ENCODE data around the gene RAPGEF3. TPM values are rescaled to one million over a fixed set of nuclear protein-coding genes. Genes with fewer than 3 reads are reported as not detected.

Gene RAPGEF3
- total RNA-seq, 2 donors from 2014 or later, result 0.62 to 1.4 TPM

GRCh38 chr12:47797441-47797840 is 38.8 kb upstream of the RAPGEF3 start:
- no peaks in the 10 kb centered on the region for H3K9me3 Mint-ChIP-seq
- peak in 1 of 2 donors; percentile 49 for DNase-seq
- peak; percentile 48 to 60 for ATAC-seq (replicated peaks in 1 of 2)
- peaks cover 28% of the 10 kb centered on the region for H3K4me1 Mint-ChIP-seq (ENCODE audit: low read depth)
- no peak overlapping the region for H3K4me3 Mint-ChIP-seq
- no peaks in the 10 kb centered on the region for H3K27me3 Mint-ChIP-seq (ENCODE audit: low read depth)
- peaks cover 13 to 29% of the 10 kb centered on the region in 2 donors for H3K36me3 Mint-ChIP-seq (ENCODE audit: insufficient read depth in 2 of 2)
- peak overlapping the region; percentile 29 for H3K27ac Mint-ChIP-seq

DNA sequence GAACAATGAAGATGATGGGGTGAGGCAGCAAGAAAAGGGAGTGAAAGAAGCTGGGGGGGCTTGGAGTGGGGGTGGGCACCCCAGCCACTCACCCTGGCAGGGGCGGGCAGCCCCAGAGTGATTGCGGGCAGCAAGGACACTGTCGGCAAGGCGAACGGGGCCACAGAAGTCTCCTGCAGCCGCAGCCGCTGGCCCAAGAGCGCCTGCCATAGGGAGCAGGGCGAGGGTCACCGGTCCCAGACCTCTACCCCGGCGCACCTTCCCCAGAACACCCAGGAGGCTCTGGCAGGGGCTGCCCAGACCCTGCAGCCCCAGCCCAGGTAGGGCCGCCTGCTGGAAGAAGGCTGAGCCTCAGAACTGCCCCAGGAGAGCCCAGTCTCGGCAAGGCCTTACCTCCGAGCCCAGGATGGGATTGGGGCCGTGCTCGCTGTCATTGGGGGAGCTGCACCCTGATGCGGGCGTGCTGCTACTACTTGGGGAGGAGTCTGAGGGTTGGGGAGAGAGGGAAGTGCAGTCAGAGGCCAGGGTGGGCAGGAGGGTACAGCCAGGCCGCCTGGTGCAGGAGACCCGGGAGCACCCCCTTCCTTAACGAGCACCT is 37.2 kb upstream of the RAPGEF3 start:
- H3K27ac Mint-ChIP-seq, result no peak overlapping the region
- peaks cover 10 to 24% of the 10 kb centered on the region in 2 donors for H3K36me3 Mint-ChIP-seq (ENCODE audit: insufficient read depth in 2 of 2)
- DNase-seq (no peak), ATAC-seq (replicated peaks in 1 of 2) (no peak)
- H3K4me1 Mint-ChIP-seq (ENCODE audit: low read depth), result peaks cover 15% of the 10 kb centered on the region
- H3K4me3 Mint-ChIP-seq, result no peak overlapping the region
- H3K27me3 Mint-ChIP-seq (ENCODE audit: low read depth), result no peaks in the 10 kb centered on the region
- no peaks in the 10 kb centered on the region for H3K9me3 Mint-ChIP-seq

DNA sequence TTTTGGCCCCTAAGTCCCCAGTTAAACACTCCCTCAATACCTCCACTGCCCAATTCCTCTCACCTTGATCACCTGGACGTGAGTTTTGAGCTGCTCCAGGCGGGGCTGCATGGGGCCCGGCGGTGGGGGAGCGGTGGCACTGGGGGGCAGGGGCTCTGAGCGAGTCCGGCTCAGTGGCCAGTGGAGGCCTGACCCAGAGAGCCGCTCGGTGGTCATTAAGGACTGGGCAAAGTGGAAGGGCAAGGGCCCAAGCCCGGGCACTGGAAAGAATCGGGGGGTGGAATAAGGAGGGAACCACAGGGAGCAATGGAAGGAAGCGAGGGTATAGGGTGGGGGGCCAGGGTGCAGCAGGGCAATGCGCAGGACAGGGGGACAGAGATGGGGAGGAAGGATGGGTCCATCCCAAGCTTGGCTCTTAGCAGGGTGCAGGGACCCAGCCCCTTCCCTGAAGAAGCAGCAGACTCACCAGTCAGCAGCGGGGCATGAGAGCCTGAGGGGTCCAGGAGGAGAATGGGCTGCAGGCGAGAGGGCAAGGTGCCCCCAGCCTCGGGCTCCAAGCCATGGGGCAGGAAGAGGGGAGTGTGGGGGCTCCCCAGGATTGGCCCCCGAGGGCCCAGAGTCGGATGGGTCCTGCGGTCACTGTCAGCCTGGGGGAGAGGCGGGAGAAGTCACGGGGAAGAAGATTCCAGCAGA is 36.6 kb upstream of the RAPGEF3 start:
- DNase-seq, result no peak
- Mint-ChIP-seq H3K9me3 (no peaks in the 10 kb centered on the region), H3K27me3 (ENCODE audit: low read depth) (no peaks in the 10 kb centered on the region), H3K4me1 (ENCODE audit: low read depth) (peaks cover 10% of the 10 kb centered on the region), H3K36me3 (ENCODE audit: insufficient read depth in 2 of 2) (peaks cover 11 to 30% of the 10 kb centered on the region in 2 donors), H3K27ac (no peak overlapping the region), H3K4me3 (no peak overlapping the region)
- no peak for ATAC-seq (replicated peaks in 1 of 2)

DNA sequence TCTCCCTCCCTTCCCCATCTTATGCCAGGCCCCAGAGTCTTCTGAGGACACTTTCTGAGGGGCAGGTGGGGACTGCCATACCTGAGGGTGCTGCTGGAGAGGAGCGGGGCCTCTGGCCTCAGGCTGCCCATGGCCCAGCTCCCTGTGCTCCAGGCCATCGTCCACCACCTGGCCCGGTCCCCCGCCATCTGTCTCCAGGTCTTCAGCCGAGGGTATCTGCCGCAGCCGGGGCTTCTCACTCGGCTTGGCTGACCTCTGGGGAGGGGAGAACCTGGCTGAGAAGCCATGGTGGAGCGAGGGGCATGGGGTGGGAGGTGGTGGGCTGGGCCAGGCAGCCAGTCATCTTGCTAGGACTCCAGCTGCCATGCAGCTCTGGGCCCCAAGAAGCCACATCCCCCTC is 36.0 kb upstream of the RAPGEF3 start:
- ATAC-seq (replicated peaks in 1 of 2), result no peak
- H3K27me3 Mint-ChIP-seq (ENCODE audit: low read depth), result no peaks in the 10 kb centered on the region
- no peak for DNase-seq
- no peaks in the 10 kb centered on the region for H3K9me3 Mint-ChIP-seq
- peaks cover 10% of the 10 kb centered on the region for H3K4me1 Mint-ChIP-seq (ENCODE audit: low read depth)
- H3K36me3 Mint-ChIP-seq (ENCODE audit: insufficient read depth in 2 of 2), result peaks cover 12 to 30% of the 10 kb centered on the region in 2 donors
- H3K4me3 Mint-ChIP-seq, result no peak overlapping the region
- H3K27ac Mint-ChIP-seq, result no peak overlapping the region

DNA sequence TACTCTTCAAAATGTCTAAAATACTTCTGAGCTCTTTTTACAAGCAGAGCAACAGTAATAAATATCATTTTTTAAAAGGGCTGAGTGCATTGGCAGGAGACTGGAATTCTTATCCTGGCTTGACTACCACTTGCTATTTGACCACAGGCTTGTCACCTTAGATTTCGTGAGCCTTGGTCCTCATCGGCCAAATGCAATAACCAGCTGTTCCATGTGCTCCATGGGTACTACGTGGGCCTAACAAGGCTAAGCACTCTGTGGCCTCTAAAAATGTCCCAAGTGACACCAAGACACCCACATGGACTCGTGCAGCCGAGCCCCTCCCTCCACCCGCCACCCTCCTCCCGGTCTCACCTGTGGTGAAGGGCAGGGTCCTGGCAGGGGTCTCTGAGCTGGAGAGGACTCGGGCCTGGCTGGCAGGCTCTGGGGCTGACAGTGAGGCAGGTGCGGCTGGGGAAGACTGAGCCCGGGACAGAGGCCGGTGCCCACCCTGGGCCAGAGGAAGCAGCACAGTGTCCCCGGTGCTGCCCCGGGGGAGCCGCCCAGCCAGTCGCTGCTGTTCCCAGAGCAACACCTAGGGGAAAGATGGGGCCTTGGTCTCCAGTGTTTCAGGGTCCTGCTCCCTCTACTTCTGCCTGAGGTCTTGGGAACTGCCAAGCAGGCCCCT is 34.5 kb upstream of the RAPGEF3 start:
- DNase-seq (no peak), ATAC-seq (replicated peaks in 1 of 2) (no peak)
- Mint-ChIP-seq H3K27me3 (ENCODE audit: low read depth) (no peaks in the 10 kb centered on the region), H3K27ac (peak overlapping the region; percentile 73), H3K9me3 (no peaks in the 10 kb centered on the region), H3K36me3 (ENCODE audit: insufficient read depth in 2 of 2) (peaks cover 18 to 37% of the 10 kb centered on the region in 2 donors), H3K4me3 (no peak overlapping the region), H3K4me1 (ENCODE audit: low read depth) (peaks cover 10% of the 10 kb centered on the region)

- no peak for ATAC-seq (replicated peaks in 1 of 2)
- DNase-seq, result no peak
- no peaks in the 10 kb centered on the region for H3K9me3 Mint-ChIP-seq
- peaks cover 23% of the 10 kb centered on the region for H3K4me1 Mint-ChIP-seq (ENCODE audit: low read depth)
- peaks cover 20 to 35% of the 10 kb centered on the region in 2 donors for H3K36me3 Mint-ChIP-seq (ENCODE audit: insufficient read depth in 2 of 2)
- no peaks in the 10 kb centered on the region for H3K27me3 Mint-ChIP-seq (ENCODE audit: low read depth)
- H3K4me3 Mint-ChIP-seq, result no peak overlapping the region
- no peak overlapping the region for H3K27ac Mint-ChIP-seq
Observed at GRCh38 chr12:47791874-47792273, 33.2 kb upstream of the RAPGEF3 start.

DNA sequence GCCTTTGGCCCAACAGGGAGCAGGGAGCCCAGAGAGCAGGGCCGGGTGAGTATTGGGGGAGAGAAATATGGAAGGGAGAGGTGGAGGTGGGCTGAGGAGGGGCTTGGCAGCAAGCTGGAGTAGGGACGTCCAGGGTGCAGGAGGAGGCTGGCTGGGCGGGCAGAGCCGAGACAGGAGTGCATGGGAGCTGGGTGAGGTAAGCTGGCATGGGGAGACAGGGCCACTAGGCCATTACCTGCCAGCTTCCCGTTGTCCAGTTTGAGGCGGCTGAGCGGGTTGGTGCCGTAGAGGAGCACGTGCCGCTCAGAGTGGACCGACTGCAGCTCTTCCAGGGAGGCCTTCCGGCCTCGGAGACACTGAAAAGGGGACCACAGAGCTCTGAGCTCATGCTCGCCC is 32.7 kb upstream of the RAPGEF3 start:
- H3K4me1 Mint-ChIP-seq (ENCODE audit: low read depth), result peaks cover 27% of the 10 kb centered on the region
- H3K4me3 Mint-ChIP-seq, result no peak overlapping the region
- H3K36me3 Mint-ChIP-seq (ENCODE audit: insufficient read depth in 2 of 2), result peaks cover 22 to 39% of the 10 kb centered on the region in 2 donors
- H3K9me3 Mint-ChIP-seq, result no peaks in the 10 kb centered on the region
- ATAC-seq (replicated peaks in 1 of 2), result no peak
- peak overlapping the region; percentile 38 for H3K27ac Mint-ChIP-seq
- H3K27me3 Mint-ChIP-seq (ENCODE audit: low read depth), result no peaks in the 10 kb centered on the region
- no peak for DNase-seq

- peaks cover 31% of the 10 kb centered on the region for H3K4me1 Mint-ChIP-seq (ENCODE audit: low read depth)
Observed at GRCh38 chr12:47790676-47791350, 32.1 kb upstream of the RAPGEF3 start.

GRCh38 chr12:47789712-47790489 is 31.2 kb upstream of the RAPGEF3 start:
- Mint-ChIP-seq H3K9me3 (no peaks in the 10 kb centered on the region), H3K27ac (no peak overlapping the region), H3K4me1 (ENCODE audit: low read depth) (peaks cover 31% of the 10 kb centered on the region), H3K36me3 (ENCODE audit: insufficient read depth in 2 of 2) (peaks cover 23 to 45% of the 10 kb centered on the region in 2 donors), H3K27me3 (ENCODE audit: low read depth) (no peaks in the 10 kb centered on the region), H3K4me3 (no peak overlapping the region)
- no peak for DNase-seq
- ATAC-seq (replicated peaks in 1 of 2), result no peak

More at GRCh38 chr12:47790676-47791350, 32.1 kb upstream of the RAPGEF3 start:
- H3K27ac Mint-ChIP-seq, result peak overlapping the region; percentile 38
- no peaks in the 10 kb centered on the region for H3K9me3 Mint-ChIP-seq
- peaks cover 22 to 42% of the 10 kb centered on the region in 2 donors for H3K36me3 Mint-ChIP-seq (ENCODE audit: insufficient read depth in 2 of 2)
- no peak overlapping the region for H3K4me3 Mint-ChIP-seq
- no peak for DNase-seq
- ATAC-seq (replicated peaks in 1 of 2), result no peak
- H3K27me3 Mint-ChIP-seq (ENCODE audit: low read depth), result no peaks in the 10 kb centered on the region

DNA sequence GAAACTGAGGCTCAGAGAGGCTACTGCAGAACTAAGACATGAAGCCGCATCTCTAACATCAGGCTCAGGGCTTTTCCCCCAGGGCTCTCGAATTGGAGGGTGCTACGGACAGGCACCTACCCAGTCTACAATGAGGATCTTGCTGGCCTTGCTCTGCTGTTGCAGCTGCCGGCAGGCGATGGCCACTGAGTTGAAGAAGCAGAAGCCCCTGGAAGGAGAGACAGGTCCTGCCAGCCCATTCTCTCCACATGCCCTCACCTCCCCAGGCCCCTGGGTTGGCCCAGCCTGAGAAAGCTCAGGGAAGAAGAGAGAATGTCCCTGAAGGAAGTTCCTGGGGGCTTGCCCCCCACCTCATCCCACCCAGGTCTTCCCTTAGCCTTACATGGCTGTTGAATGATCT is 30.5 kb upstream of the RAPGEF3 start:
- Mint-ChIP-seq H3K4me3 (no peak overlapping the region), H3K4me1 (ENCODE audit: low read depth) (peaks cover 31% of the 10 kb centered on the region), H3K27me3 (ENCODE audit: low read depth) (no peaks in the 10 kb centered on the region), H3K27ac (peak overlapping the region; percentile 54), H3K9me3 (no peaks in the 10 kb centered on the region), H3K36me3 (ENCODE audit: insufficient read depth in 2 of 2) (peaks cover 19 to 44% of the 10 kb centered on the region in 2 donors)
- ATAC-seq (replicated peaks in 1 of 2), result no peak
- DNase-seq, result no peak

GRCh38 chr12:47787596-47788319 is 29.1 kb upstream of the RAPGEF3 start:
- H3K4me1 Mint-ChIP-seq (ENCODE audit: low read depth), result peaks cover 34% of the 10 kb centered on the region
- DNase-seq, result no peak
- H3K9me3 Mint-ChIP-seq, result no peaks in the 10 kb centered on the region
- H3K27ac Mint-ChIP-seq, result peak overlapping the region; percentile 77
- peaks cover 16 to 37% of the 10 kb centered on the region in 2 donors for H3K36me3 Mint-ChIP-seq (ENCODE audit: insufficient read depth in 2 of 2)
- H3K27me3 Mint-ChIP-seq (ENCODE audit: low read depth), result no peaks in the 10 kb centered on the region
- ATAC-seq (replicated peaks in 1 of 2), result no peak
- no peak overlapping the region for H3K4me3 Mint-ChIP-seq

GRCh38 chr12:47786662-47787280 is 28.1 kb upstream of the RAPGEF3 start:
- H3K27me3 Mint-ChIP-seq (ENCODE audit: low read depth), result no peaks in the 10 kb centered on the region
- ATAC-seq (replicated peaks in 1 of 2), result no peak
- peaks cover 43% of the 10 kb centered on the region for H3K4me1 Mint-ChIP-seq (ENCODE audit: low read depth)
- DNase-seq, result no peak
- no peak overlapping the region for H3K4me3 Mint-ChIP-seq
- no peaks in the 10 kb centered on the region for H3K9me3 Mint-ChIP-seq
- H3K36me3 Mint-ChIP-seq (ENCODE audit: insufficient read depth in 2 of 2), result peaks cover 16 to 40% of the 10 kb centered on the region in 2 donors
- H3K27ac Mint-ChIP-seq, result peak overlapping the region; percentile 18
